SU-DHL-6 (cell line): Measurements from ENCODE around the gene FMNL1.

ENCODE experiments used
- EZH2phosphoT487 ChIP-seq: fragments of 200-600 bp; sonication (generic), shearing (Covaris generic); conservative IDR thresholded peaks from 2 replicates; pipeline ENCODE4 v1.6.1; 2018; ENCODE audit warnings: mild to moderate bottlenecking, antibody characterized with exemption, low read length, moderate library complexity, mixed read lengths
- TF ChIP-seq, protein P1 (sequence below): fragments of 200-600 bp; sonication (generic); IDR thresholded peaks from one replicate; pipeline ENCODE4 v1.5.1; 2017; ENCODE audit warnings: antibody characterized with exemption, mild to moderate bottlenecking, low read length, moderate library complexity; ENCODE audit not compliant: insufficient read depth, poor library complexity, severe bottlenecking

DNA sequence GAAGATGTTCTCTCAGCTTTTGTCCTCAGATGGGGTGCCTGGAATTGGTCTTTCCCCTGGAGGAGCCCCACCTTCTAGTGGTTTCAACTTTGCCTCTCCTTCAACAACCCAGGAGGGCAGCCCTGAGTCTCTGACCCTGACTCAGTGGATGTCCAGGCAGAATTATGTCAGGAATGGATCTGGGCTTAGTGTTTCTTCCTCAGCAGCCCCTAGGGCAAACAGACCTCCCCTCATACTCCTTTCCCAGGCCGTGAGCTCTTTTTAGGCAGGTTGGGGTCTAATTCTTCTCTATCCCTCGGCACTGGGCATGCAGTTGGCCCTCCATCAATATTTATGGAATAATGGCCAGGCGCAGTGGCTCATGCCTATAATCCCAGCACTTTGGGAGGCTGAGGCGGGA is 20.2 kb upstream of the FMNL1 start:
- TF ChIP-seq, protein P1, sequence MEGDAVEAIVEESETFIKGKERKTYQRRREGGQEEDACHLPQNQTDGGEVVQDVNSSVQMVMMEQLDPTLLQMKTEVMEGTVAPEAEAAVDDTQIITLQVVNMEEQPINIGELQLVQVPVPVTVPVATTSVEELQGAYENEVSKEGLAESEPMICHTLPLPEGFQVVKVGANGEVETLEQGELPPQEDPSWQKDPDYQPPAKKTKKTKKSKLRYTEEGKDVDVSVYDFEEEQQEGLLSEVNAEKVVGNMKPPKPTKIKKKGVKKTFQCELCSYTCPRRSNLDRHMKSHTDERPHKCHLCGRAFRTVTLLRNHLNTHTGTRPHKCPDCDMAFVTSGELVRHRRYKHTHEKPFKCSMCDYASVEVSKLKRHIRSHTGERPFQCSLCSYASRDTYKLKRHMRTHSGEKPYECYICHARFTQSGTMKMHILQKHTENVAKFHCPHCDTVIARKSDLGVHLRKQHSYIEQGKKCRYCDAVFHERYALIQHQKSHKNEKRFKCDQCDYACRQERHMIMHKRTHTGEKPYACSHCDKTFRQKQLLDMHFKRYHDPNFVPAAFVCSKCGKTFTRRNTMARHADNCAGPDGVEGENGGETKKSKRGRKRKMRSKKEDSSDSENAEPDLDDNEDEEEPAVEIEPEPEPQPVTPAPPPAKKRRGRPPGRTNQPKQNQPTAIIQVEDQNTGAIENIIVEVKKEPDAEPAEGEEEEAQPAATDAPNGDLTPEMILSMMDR, result no peak
- TF ChIP-seq EZH2phosphoT487, result no peak
